Spleen (tissue), 7 donors: Measurements from ENCODE around the gene STRBP.

Experiments
- POLR2AphosphoS5 ChIP-seq, 3 donors: sonication (generic); formaldehyde crosslinking; IDR thresholded peaks; one replicate each; pipeline ENCODE4 v1.5.1; 2017; ENCODE audit warnings: antibody characterized with exemption in 3 of 3
- TF ChIP-seq, protein P1 (sequence below), 11 experiments: fragments of 200-600 bp in 7 of 11; fragments of 450-650 bp in 4 of 11; sonication (generic) in 4 of 11; IDR thresholded peaks in 8 of 11; conservative IDR thresholded peaks in 3 of 11; 1 replicate in 7 of 11; 2 replicates in 4 of 11; pipeline versions ENCODE4 v1.4.0 to v1.8.0; 2016 to 2021; ENCODE audit warnings: antibody characterized with exemption in 11 of 11, inconsistent platforms in 4 of 11, mild to moderate bottlenecking in 1 of 11
- donor health status: DM: no; HTN: no; CAD: no; lungs with moderate emphysema.
- donor health status: DM: no; HTN: no; CAD: no.
- donor health status: DM: no; HTN: no; CAD: no.

GRCh38 chr9:123220127-123220526 lies 48.3 kb downstream of the STRBP start:
- TF ChIP-seq, protein P1, sequence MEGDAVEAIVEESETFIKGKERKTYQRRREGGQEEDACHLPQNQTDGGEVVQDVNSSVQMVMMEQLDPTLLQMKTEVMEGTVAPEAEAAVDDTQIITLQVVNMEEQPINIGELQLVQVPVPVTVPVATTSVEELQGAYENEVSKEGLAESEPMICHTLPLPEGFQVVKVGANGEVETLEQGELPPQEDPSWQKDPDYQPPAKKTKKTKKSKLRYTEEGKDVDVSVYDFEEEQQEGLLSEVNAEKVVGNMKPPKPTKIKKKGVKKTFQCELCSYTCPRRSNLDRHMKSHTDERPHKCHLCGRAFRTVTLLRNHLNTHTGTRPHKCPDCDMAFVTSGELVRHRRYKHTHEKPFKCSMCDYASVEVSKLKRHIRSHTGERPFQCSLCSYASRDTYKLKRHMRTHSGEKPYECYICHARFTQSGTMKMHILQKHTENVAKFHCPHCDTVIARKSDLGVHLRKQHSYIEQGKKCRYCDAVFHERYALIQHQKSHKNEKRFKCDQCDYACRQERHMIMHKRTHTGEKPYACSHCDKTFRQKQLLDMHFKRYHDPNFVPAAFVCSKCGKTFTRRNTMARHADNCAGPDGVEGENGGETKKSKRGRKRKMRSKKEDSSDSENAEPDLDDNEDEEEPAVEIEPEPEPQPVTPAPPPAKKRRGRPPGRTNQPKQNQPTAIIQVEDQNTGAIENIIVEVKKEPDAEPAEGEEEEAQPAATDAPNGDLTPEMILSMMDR (IDR thresholded peaks at IDR 0.05 in 8 of 11, conservative IDR thresholded peaks at IDR 0.05 in 3 of 11), result no peak
- no peak for TF ChIP-seq POLR2AphosphoS5 (IDR thresholded peaks at IDR 0.05)
